ENCODE measurements around the gene ZCCHC7.
A peak's percentile ranks its signal among the peaks of the same experiment; 100 is the strongest.

- TF ChIP-seq CTCF (conservative IDR thresholded peaks at IDR 0.05; ENCODE audit: low read depth, low read length) (peak; percentile 13; the same call in 1 of the 2 replicates), EZH2 (IDR thresholded peaks at IDR 0.05; ENCODE audit: borderline replicate concordance, low read depth, low read length, poor library complexity, severe bottlenecking) (no peak)
Measured at GRCh38 chr9:37102486-37102885, 17.9 kb upstream of the ZCCHC7 start.

Data from A673 (cell line).